A673 (cell line): ENCODE data around the gene FOXN3. TPM values are rescaled to one million over a fixed set of nuclear protein-coding genes. Genes with fewer than 3 reads are reported as not detected.

Experiments used
- BruUV-seq: library from RNA; stranded (reverse); fragments of 400-500 nt; replicated peaks from 2 replicates; lab custom pipeline; 2021; lab: Mats Ljungman, UMichigan
- CTCF ChIA-PET: fragments of 300-600 bp; sonication (Branson Sonifier 250); formaldehyde crosslinking; loops from one replicate; lab custom pipeline; 2022; ENCODE audit warnings: antibody characterized with exemption; lab: Charles Lee
- POLR2A ChIA-PET: fragments of 300-600 bp; sonication (Branson Sonifier 250); formaldehyde crosslinking; loops from one replicate; lab custom pipeline; 2022; ENCODE audit warnings: antibody characterized with exemption; ENCODE audit not compliant: low non-redundant PET; lab: Charles Lee
- DNase-seq: peaks from one replicate; pipeline ENCODE4 v3.0.0-alpha.2; 2015; ENCODE audit warnings: low spot score
- H3K27ac ChIP-seq: fragments of 200-600 bp; sonication (generic); 2 replicates; pipeline ENCODE4 v1.5.1; 2016; ENCODE audit warnings: mixed run types, low read depth, mild to moderate bottlenecking, mixed read lengths, antibody characterized with exemption, low read length; ENCODE audit not compliant: poor library complexity, severe bottlenecking
- H3K27me3 ChIP-seq: fragments of 200-600 bp; sonication (generic); replicated peaks from 2 replicates; pipeline ENCODE4 v1.6.1; 2017; ENCODE audit warnings: mixed run types, low read depth, mild to moderate bottlenecking, mixed read lengths, antibody characterized with exemption, low read length; ENCODE audit not compliant: insufficient read depth, poor library complexity
- H3K36me3 ChIP-seq: fragments of 200-600 bp; sonication (generic); 2 replicates; pipeline ENCODE4 v1.6.1; 2016; ENCODE audit warnings: mixed run types, mild to moderate bottlenecking, mixed read lengths, antibody characterized with exemption, low read length; ENCODE audit not compliant: insufficient read depth, poor library complexity, severe bottlenecking
- H3K4me1 ChIP-seq: fragments of 200-600 bp; sonication (generic); 2 replicates; pipeline ENCODE4 v1.6.1; 2017; ENCODE audit warnings: mixed run types, mild to moderate bottlenecking, mixed read lengths, antibody characterized with exemption, low read length; ENCODE audit not compliant: insufficient read depth, poor library complexity, severe bottlenecking
- H3K4me3 ChIP-seq: fragments of 200-600 bp; sonication (generic); 2 replicates; pipeline ENCODE4 v1.5.1; 2016; ENCODE audit warnings: low read depth, mixed run types, mild to moderate bottlenecking, mixed read lengths, low read length; ENCODE audit not compliant: poor library complexity, severe bottlenecking
- H3K9me3 ChIP-seq: fragments of 200-600 bp; sonication (generic); 2 replicates; pipeline ENCODE4 v1.6.1; 2016; ENCODE audit warnings: mixed run types, low read depth, mild to moderate bottlenecking, mixed read lengths, antibody characterized with exemption, low read length; ENCODE audit not compliant: poor library complexity, severe bottlenecking
- EZH2 ChIP-seq: fragments of 200-600 bp; sonication (generic); IDR thresholded peaks from 2 replicates; pipeline ENCODE4 v1.6.1; 2017; ENCODE audit warnings: borderline replicate concordance, low read depth, mild to moderate bottlenecking, mixed read lengths, antibody characterized with exemption, low read length; ENCODE audit not compliant: poor library complexity, severe bottlenecking
- intact Hi-C: fragments of 100-400 bp; cut with micrococcal nuclease; formaldehyde crosslinking; loops from one replicate; pipeline ENCODE4 v1.10.0; 2022; ENCODE audit not compliant: unreplicated experiment
- total RNA-seq: library from RNA; stranded (reverse); gene quantifications from 2 replicates; pipeline ENCODE4 v1.2.3, GENCODE V29; 2021
- TF ChIP-seq, protein P1 (sequence below): fragments of 300-800, 200-600 bp; sonication (generic); conservative IDR thresholded peaks from 2 replicates; pipeline ENCODE4 v1.5.1; 2017; ENCODE audit warnings: low read depth, mild to moderate bottlenecking, antibody characterized with exemption, low read length, moderate library complexity, mixed read lengths

Gene FOXN3
- total RNA-seq, 1 experiment from 2014 or later, result 15.3 TPM

GRCh38 chr14:89198544-89199329, 218.3 kb downstream of the FOXN3 start:
- H3K27ac ChIP-seq, result no peak overlapping the region
- no peak for TF ChIP-seq EZH2
- TF ChIP-seq, protein P1, sequence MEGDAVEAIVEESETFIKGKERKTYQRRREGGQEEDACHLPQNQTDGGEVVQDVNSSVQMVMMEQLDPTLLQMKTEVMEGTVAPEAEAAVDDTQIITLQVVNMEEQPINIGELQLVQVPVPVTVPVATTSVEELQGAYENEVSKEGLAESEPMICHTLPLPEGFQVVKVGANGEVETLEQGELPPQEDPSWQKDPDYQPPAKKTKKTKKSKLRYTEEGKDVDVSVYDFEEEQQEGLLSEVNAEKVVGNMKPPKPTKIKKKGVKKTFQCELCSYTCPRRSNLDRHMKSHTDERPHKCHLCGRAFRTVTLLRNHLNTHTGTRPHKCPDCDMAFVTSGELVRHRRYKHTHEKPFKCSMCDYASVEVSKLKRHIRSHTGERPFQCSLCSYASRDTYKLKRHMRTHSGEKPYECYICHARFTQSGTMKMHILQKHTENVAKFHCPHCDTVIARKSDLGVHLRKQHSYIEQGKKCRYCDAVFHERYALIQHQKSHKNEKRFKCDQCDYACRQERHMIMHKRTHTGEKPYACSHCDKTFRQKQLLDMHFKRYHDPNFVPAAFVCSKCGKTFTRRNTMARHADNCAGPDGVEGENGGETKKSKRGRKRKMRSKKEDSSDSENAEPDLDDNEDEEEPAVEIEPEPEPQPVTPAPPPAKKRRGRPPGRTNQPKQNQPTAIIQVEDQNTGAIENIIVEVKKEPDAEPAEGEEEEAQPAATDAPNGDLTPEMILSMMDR, result no peak
- no peaks in the 10 kb centered on the region for H3K9me3 ChIP-seq
- H3K4me1 ChIP-seq, result no peaks in the 10 kb centered on the region
- CTCF ChIA-PET, result no interaction called here
- intact Hi-C loops, result no loop called here
- H3K36me3 ChIP-seq, result no peaks in the 10 kb centered on the region
- POLR2A ChIA-PET, result no interaction called here
- no peaks in the 10 kb centered on the region for H3K27me3 ChIP-seq
- no TSS peak for BruUV-seq
- H3K4me3 ChIP-seq, result no peak overlapping the region
- no peak for DNase-seq

DNA sequence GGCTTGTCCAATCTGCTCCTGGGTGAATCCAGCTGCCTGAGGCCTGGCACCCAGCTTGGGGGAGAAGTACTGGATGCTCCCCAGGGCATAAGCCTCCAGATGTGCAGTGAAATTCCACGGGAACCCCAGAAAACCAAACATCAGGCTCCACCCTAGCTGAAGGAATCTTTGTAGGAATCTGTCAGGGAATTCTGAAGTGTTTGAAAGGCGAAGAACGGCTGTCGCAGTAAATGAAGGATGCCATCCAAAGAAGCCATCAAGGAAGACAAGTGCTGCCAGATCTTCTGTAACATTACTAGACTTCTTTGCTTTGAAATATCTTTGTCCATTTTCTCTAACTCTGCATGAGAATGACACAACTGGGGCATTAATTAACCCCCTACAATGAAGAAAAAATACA, 219.4 kb downstream of the FOXN3 start:
- TF ChIP-seq EZH2, result no peak
- TF ChIP-seq, protein P1, result no peak
- H3K27me3 ChIP-seq, result no peaks in the 10 kb centered on the region
- CTCF ChIA-PET, result no interaction called here

GRCh38 chr14:89196545-89196944, 220.5 kb downstream of the FOXN3 start:
- no TSS peak for BruUV-seq
- Histone ChIP-seq H3K36me3 (no peaks in the 10 kb centered on the region), H3K27me3 (no peaks in the 10 kb centered on the region), H3K9me3 (no peaks in the 10 kb centered on the region), H3K27ac (no peak overlapping the region), H3K4me1 (no peaks in the 10 kb centered on the region), H3K4me3 (no peak overlapping the region)
- intact Hi-C loops, result no loop called here
- TF ChIP-seq, protein P1, result no peak
- TF ChIP-seq EZH2, result no peak
- no peak for DNase-seq
- ChIA-PET POLR2A (no interaction called here), CTCF (no interaction called here)

More for the DNA sequence above, 219.4 kb downstream of the FOXN3 start:
- Histone ChIP-seq H3K9me3 (no peaks in the 10 kb centered on the region), H3K4me1 (no peaks in the 10 kb centered on the region), H3K27ac (no peak overlapping the region), H3K36me3 (no peaks in the 10 kb centered on the region), H3K4me3 (no peak overlapping the region)
- intact Hi-C loops, result no loop called here
- no peak for DNase-seq
- BruUV-seq, result no TSS peak
- POLR2A ChIA-PET, result no interaction called here
